D721Med (cell line): Measurements from ENCODE around the gene CES4A.
"Not testable (repeated sequence)": the region's sequence is repeated elsewhere in the genome, so short reads cannot be mapped to it uniquely, and the experiment has no call there.

Experiments
- DNase-seq: peaks from one replicate; pipeline ENCODE4 v3.0.0; 2011; ENCODE audit warnings: low spot score; ENCODE audit not compliant: insufficient read length
- FAIRE-seq: peaks from 2 replicates; lab custom pipeline; 2011; peaks lifted over from hg19 to GRCh38; lab: Jason Lieb, UNC
- TF ChIP-seq, protein P1 (sequence below): IDR thresholded peaks from 2 replicates; pipeline ENCODE4 v1.5.1; 2012; ENCODE audit warnings: mild to moderate bottlenecking, control low read depth; ENCODE audit not compliant: insufficient read depth; ENCODE audit errors: missing control alignments

Gene CES4A

GRCh38 chr16:66988197-66988788 is at the start of gene CES4A:
TSS of gene CES4A (plus strand) at chr16:66988589. CDS start at chr16:66988773, 184 bp downstream.
- FAIRE-seq (no peak), DNase-seq (no peak)
- TF ChIP-seq, protein P1, sequence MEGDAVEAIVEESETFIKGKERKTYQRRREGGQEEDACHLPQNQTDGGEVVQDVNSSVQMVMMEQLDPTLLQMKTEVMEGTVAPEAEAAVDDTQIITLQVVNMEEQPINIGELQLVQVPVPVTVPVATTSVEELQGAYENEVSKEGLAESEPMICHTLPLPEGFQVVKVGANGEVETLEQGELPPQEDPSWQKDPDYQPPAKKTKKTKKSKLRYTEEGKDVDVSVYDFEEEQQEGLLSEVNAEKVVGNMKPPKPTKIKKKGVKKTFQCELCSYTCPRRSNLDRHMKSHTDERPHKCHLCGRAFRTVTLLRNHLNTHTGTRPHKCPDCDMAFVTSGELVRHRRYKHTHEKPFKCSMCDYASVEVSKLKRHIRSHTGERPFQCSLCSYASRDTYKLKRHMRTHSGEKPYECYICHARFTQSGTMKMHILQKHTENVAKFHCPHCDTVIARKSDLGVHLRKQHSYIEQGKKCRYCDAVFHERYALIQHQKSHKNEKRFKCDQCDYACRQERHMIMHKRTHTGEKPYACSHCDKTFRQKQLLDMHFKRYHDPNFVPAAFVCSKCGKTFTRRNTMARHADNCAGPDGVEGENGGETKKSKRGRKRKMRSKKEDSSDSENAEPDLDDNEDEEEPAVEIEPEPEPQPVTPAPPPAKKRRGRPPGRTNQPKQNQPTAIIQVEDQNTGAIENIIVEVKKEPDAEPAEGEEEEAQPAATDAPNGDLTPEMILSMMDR: no peak

DNA sequence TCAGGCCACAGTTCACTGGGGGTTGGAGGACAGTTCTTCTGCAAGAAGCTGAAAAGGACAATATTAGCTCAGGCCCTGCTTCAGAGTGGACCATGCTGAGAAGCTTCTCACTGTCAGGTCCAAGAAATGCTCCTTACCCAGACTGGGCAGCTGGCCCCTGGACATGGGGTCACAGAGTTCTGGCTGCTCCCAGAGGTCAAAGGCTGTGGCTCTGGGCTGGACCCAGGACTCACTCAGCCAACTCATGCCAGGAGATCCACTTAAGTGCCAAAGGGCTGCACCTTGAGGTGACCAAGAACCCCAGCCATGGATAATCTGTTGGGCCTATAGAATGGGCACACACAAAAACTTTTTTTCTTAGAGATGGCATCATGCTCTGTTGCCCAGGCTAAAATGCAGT is 49.0 kb upstream of the CES4A start:
- TF ChIP-seq, protein P1: no peak

DNA sequence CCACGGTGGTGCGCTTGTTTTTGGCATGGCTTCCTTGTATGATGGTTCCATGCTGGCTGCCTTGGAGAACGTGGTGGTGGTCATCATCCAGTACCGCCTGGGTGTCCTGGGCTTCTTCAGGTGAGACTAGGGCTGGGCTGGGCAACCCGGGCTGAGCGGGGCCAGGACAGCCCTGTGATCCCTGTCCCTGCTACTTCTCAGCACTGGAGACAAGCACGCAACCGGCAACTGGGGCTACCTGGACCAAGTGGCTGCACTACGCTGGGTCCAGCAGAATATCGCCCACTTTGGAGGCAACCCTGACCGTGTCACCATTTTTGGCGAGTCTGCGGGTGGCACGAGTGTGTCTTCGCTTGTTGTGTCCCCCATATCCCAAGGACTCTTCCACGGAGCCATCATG is 48.2 kb upstream of the CES4A start:
- no peak for DNase-seq
- no peak for FAIRE-seq
- TF ChIP-seq, protein P1: no peak

More for the DNA sequence above, 49.0 kb upstream of the CES4A start:
- FAIRE-seq: no peak
- DNase-seq: no peak

DNA sequence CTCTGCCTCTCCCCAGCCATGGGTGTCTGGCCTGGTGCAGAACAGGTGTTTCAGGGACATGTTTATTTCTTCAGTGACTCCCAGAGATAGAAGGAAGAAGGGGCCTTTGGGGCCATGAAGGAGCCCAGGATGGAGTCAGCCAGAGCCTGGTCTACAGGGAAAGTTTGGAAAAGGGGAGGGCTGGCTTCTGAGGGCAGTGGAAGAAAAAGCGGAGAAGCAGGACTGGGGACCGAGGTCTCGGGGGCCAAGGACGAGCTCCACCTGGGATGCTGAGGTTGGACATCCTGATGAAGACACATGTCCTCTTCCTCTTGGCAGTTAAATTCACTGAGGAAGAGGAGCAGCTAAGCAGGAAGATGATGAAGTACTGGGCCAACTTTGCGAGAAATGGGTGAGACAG is 45.4 kb upstream of the CES4A start:
- no peak for FAIRE-seq
- DNase-seq: no peak
- TF ChIP-seq, protein P1: no peak

GRCh38 chr16:66943426-66944053 is 44.8 kb upstream of the CES4A start:
- TF ChIP-seq, protein P1: no peak
- DNase-seq: no peak
- no peak for FAIRE-seq

DNA sequence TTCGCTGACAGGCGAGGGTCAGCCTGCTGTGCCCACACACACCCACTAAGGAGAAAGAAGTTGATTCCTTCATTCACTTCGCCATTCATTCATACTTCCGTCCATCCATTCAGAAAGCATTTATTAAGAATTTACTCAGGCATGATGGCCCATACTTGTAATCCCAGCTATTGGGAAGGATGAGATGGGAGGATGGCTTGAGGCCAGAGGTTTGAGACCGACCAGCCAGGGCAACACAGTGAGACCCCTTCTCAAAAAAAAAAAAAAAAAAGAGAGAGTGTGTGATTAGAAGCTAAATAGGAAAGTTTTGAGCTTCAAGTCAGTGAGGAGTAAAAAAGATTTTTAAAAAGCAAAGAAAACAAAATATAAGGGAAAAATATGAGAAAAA is 44.3 kb upstream of the CES4A start:
- TF ChIP-seq, protein P1: no peak
- no peak for FAIRE-seq
- DNase-seq: no peak

DNA sequence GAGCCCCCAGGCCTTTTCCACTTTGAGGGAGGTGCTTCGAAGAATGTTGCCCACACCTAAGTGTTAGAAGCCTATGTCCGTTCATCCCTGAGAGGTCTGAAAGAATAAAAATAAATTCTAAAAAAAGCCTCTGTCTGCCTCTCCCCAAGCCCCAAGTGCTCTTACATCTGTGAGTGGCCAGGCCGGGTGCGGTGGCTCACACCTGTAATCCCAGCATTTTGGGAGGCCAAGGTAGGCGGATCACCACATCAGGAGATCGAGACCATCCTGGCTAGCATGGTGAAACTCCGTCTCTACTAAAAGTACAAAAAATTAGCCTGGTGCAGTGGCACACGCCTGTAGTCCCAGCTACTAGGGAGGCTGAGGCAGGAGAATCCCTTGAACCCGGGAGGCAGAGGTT is 43.4 kb upstream of the CES4A start:
- not testable (repeated sequence) for FAIRE-seq

More for the DNA sequence above, 43.4 kb upstream of the CES4A start:
- DNase-seq: not testable (repeated sequence)
